Astrocyte (in vitro differentiated cells and primary cell): Measurements from ENCODE around the gene NMB. TPM values are rescaled to one million over a fixed set of nuclear protein-coding genes. Genes with fewer than 3 reads are reported as not detected.

Experiments used
- DNase-seq: peaks from one replicate; pipeline ENCODE4 v3.0.0-alpha.2; 2010; ENCODE audit warnings: low read depth
- FAIRE-seq: peaks from 2 replicates; lab custom pipeline; 2011; peaks lifted over from hg19 to GRCh38; lab: Jason Lieb, UNC
- H2AFZ ChIP-seq: 2 replicates; pipeline ENCODE4 v1.6.0; 2012; ENCODE audit warnings: low read depth, low read length, inconsistent platforms
- H3K27ac ChIP-seq: 2 replicates; pipeline ENCODE4 v1.5.1; 2011; ENCODE audit warnings: low read depth, low read length, inconsistent platforms
- H3K27me3 ChIP-seq: 2 replicates; pipeline ENCODE4 v1.6.0; 2011; ENCODE audit warnings: low read length, inconsistent platforms; ENCODE audit not compliant: insufficient read depth
- H3K36me3 ChIP-seq: 2 replicates; pipeline ENCODE4 v1.5.1; 2011; ENCODE audit warnings: low read length, inconsistent platforms; ENCODE audit not compliant: insufficient read depth
- H3K4me1 ChIP-seq: 2 replicates; pipeline ENCODE4 v1.5.1; 2011; ENCODE audit warnings: low read length, inconsistent platforms; ENCODE audit not compliant: insufficient read depth
- H3K4me2 ChIP-seq: 2 replicates; pipeline ENCODE4 v1.6.0; 2012; ENCODE audit warnings: low read length, inconsistent platforms
- H3K4me3 ChIP-seq: 2 replicates; pipeline ENCODE4 v1.5.1; 2011; ENCODE audit warnings: low read depth, mild to moderate bottlenecking, low read length, inconsistent platforms; ENCODE audit not compliant: insufficient read depth
- H3K79me2 ChIP-seq: 2 replicates; pipeline ENCODE4 v1.6.0; 2012; ENCODE audit warnings: mild to moderate bottlenecking, low read length, inconsistent platforms; ENCODE audit not compliant: insufficient read depth
- H3K9ac ChIP-seq: 2 replicates; pipeline ENCODE4 v1.6.0; 2012; ENCODE audit warnings: mild to moderate bottlenecking, low read length, inconsistent platforms
- H3K9me3 ChIP-seq: 2 replicates; pipeline ENCODE4 v1.5.1; 2012; ENCODE audit warnings: low read depth, mild to moderate bottlenecking, low read length, inconsistent platforms; ENCODE audit not compliant: insufficient read depth
- H4K20me1 ChIP-seq: 2 replicates; pipeline ENCODE4 v1.6.0; 2012; ENCODE audit warnings: low read length, inconsistent platforms; ENCODE audit not compliant: insufficient read depth
- H3K27ac Mint-ChIP-seq: one replicate; pipeline ENCODE4 v1.8.0; 2021; ENCODE audit warnings: mild to moderate bottlenecking, mixed read lengths; ENCODE audit not compliant: unreplicated experiment
- H3K27me3 Mint-ChIP-seq: one replicate; pipeline ENCODE4 v1.8.0; 2021; ENCODE audit warnings: low read depth, mixed read lengths; ENCODE audit not compliant: unreplicated experiment
- H3K36me3 Mint-ChIP-seq: one replicate; pipeline ENCODE4 v1.8.0; 2021; ENCODE audit warnings: low read depth, mixed read lengths; ENCODE audit not compliant: unreplicated experiment
- H3K4me1 Mint-ChIP-seq: one replicate; pipeline ENCODE4 v1.8.0; 2021; ENCODE audit warnings: low read depth, mixed read lengths; ENCODE audit not compliant: unreplicated experiment
- H3K4me3 Mint-ChIP-seq: one replicate; pipeline ENCODE4 v1.8.0; 2021; ENCODE audit warnings: mild to moderate bottlenecking, moderate library complexity, mixed read lengths; ENCODE audit not compliant: unreplicated experiment
- H3K9me3 Mint-ChIP-seq: one replicate; pipeline ENCODE4 v1.8.0; 2021; ENCODE audit warnings: mild to moderate bottlenecking, mixed read lengths; ENCODE audit not compliant: unreplicated experiment
- CTCF ChIP-seq: IDR thresholded peaks from 2 replicates; pipeline ENCODE4 v1.5.1; 2011; ENCODE audit warnings: low read depth, mild to moderate bottlenecking, inconsistent platforms, low read length, moderate library complexity; ENCODE audit not compliant: insufficient read depth
- EZH2 ChIP-seq: IDR thresholded peaks from 2 replicates; pipeline ENCODE4 v1.6.1; 2012; ENCODE audit warnings: mild to moderate bottlenecking, low read length, inconsistent platforms; ENCODE audit not compliant: insufficient read depth
- total RNA-seq: library from RNA; stranded (reverse); gene quantifications from 2 replicates; pipeline ENCODE4 v1.2.1, GENCODE V29; 2021

Gene NMB
- total RNA-seq, 1 donor from 2014 or later, result 6.4 TPM

- Histone ChIP-seq H3K79me2 (no peaks in the 10 kb centered on the region), H3K9me3 (no peaks in the 10 kb centered on the region), H3K27ac (peak overlapping the region; percentile 7), H3K27me3 (no peaks in the 10 kb centered on the region), H3K4me2 (peak overlapping the region; percentile 7), H2AFZ (no peak overlapping the region), H4K20me1 (peaks cover 13% of the 10 kb centered on the region), H3K9ac (no peak overlapping the region), H3K4me3 (no peak overlapping the region), H3K36me3 (peaks cover 43% of the 10 kb centered on the region), H3K4me1 (peaks cover 18% of the 10 kb centered on the region)
- no peaks in the 10 kb centered on the region for H3K27me3 Mint-ChIP-seq
- peak; percentile 9 for FAIRE-seq
- H3K4me3 Mint-ChIP-seq, result peak overlapping the region; percentile 37
- no peaks in the 10 kb centered on the region for H3K9me3 Mint-ChIP-seq
- peak overlapping the region; percentile 11 for H3K27ac Mint-ChIP-seq
- TF ChIP-seq CTCF (no peak), EZH2 (no peak)
- H3K36me3 Mint-ChIP-seq, result peaks cover 19% of the 10 kb centered on the region
- H3K4me1 Mint-ChIP-seq, result peaks cover 17% of the 10 kb centered on the region
- DNase-seq, result peak; percentile 86
Observed at GRCh38 chr15:84671211-84671610, 13.2 kb upstream of the NMB start.

GRCh38 chr15:84669726-84670125 is 11.7 kb upstream of the NMB start:
- peaks cover 18% of the 10 kb centered on the region for H3K4me1 ChIP-seq
- H3K27ac ChIP-seq, result no peak overlapping the region
- peaks cover 44% of the 10 kb centered on the region for H3K36me3 ChIP-seq
- H3K9ac ChIP-seq, result no peak overlapping the region
- no peaks in the 10 kb centered on the region for H3K79me2 ChIP-seq
- DNase-seq (peak; percentile 53), FAIRE-seq (no peak)
- Mint-ChIP-seq H3K4me1 (peaks cover 17% of the 10 kb centered on the region), H3K36me3 (peaks cover 25% of the 10 kb centered on the region), H3K27ac (no peak overlapping the region), H3K27me3 (no peaks in the 10 kb centered on the region), H3K4me3 (no peak overlapping the region), H3K9me3 (no peaks in the 10 kb centered on the region)
- no peaks in the 10 kb centered on the region for H3K9me3 ChIP-seq
- H3K4me3 ChIP-seq, result no peak overlapping the region
- no peak overlapping the region for H3K4me2 ChIP-seq
- no peak for TF ChIP-seq EZH2
- no peak for TF ChIP-seq CTCF
- peaks cover 13% of the 10 kb centered on the region for H4K20me1 ChIP-seq
- no peak overlapping the region for H2AFZ ChIP-seq
- no peaks in the 10 kb centered on the region for H3K27me3 ChIP-seq

- H3K4me2 ChIP-seq, result no peak overlapping the region
- no peak for DNase-seq
- no peaks in the 10 kb centered on the region for H3K27me3 ChIP-seq
- no peaks in the 10 kb centered on the region for H3K9me3 ChIP-seq
- Mint-ChIP-seq H3K4me1 (peaks cover 17% of the 10 kb centered on the region), H3K9me3 (no peaks in the 10 kb centered on the region), H3K36me3 (peaks cover 22% of the 10 kb centered on the region), H3K27me3 (no peaks in the 10 kb centered on the region), H3K4me3 (no peak overlapping the region), H3K27ac (no peak overlapping the region)
- H2AFZ ChIP-seq, result no peak overlapping the region
- H3K36me3 ChIP-seq, result peaks cover 42% of the 10 kb centered on the region
- peaks cover 18% of the 10 kb centered on the region for H3K4me1 ChIP-seq
- no peak overlapping the region for H3K27ac ChIP-seq
- H4K20me1 ChIP-seq, result peaks cover 13% of the 10 kb centered on the region
- no peak overlapping the region for H3K4me3 ChIP-seq
- no peak for FAIRE-seq
- no peak for TF ChIP-seq EZH2
- TF ChIP-seq CTCF, result no peak
- peak overlapping the region; percentile 21 for H3K9ac ChIP-seq
- H3K79me2 ChIP-seq, result no peaks in the 10 kb centered on the region
Observed at GRCh38 chr15:84668221-84668982, 10.4 kb upstream of the NMB start.
